Measurements from ENCODE around the gene ZNF439.
"Not testable (repeated sequence)": the region's sequence is repeated elsewhere in the genome, so short reads cannot be mapped to it uniquely, and the experiment has no call there.

- TF ChIP-seq CTCF, POLR2AphosphoS5, EP300, POLR2A (IDR thresholded peaks at IDR 0.05): not testable (repeated sequence)
These were observed 41.4 kb downstream of the ZNF439 start for GRCh38 chr19:11889901-11890300.

Measured in upper lobe of left lung (tissue), 4 donors.